Aorta (tissue), 5 donors: ENCODE measurements around the gene RUNX3. TPM values are rescaled to one million over a fixed set of nuclear protein-coding genes. Genes with fewer than 3 reads are reported as not detected.
A peak's percentile ranks its signal among the peaks of the same experiment; 100 is the strongest.

Source experiments
- ATAC-seq: fragments of 200-7000 bp; cut with Tn5 transposase; one replicate; pipeline ENCODE4 v1.9.1; 2022; ENCODE audit warnings: moderate library complexity; ENCODE audit not compliant: low FRiP score
- DNase-seq, 2 donors: peaks; one replicate each; pipeline ENCODE4 v3.0.0-alpha.2; 2020
- H3K27ac ChIP-seq, 2 donors: one replicate each; pipeline ENCODE4 v1.5.1; 2013; ENCODE audit warnings: low read length in 2 of 2, mild to moderate bottlenecking in 2 of 2, moderate library complexity in 2 of 2, control low read depth in 1 of 2, inconsistent platforms in 1 of 2, low read depth in 1 of 2
- H3K27me3 ChIP-seq, 2 donors: one replicate each; pipeline ENCODE4 v1.6.1; 2013; ENCODE audit warnings: control low read depth in 1 of 2, low read length in 1 of 2, mild to moderate bottlenecking in 1 of 2, moderate library complexity in 1 of 2; ENCODE audit not compliant: insufficient read depth in 2 of 2, control insufficient read depth in 1 of 2
- H3K36me3 ChIP-seq, 2 donors: one replicate each; pipeline ENCODE4 v1.6.1; 2013; ENCODE audit warnings: control low read depth in 1 of 2, low read length in 1 of 2, mild to moderate bottlenecking in 1 of 2; ENCODE audit not compliant: insufficient read depth in 2 of 2, control insufficient read depth in 1 of 2
- H3K4me1 ChIP-seq, 2 donors: one replicate each; pipeline ENCODE4 v1.6.1; 2013; ENCODE audit warnings: low read length in 2 of 2, control low read depth in 1 of 2, mild to moderate bottlenecking in 1 of 2, moderate library complexity in 1 of 2; ENCODE audit not compliant: insufficient read depth in 2 of 2, control insufficient read depth in 1 of 2
- H3K4me3 ChIP-seq, 2 donors: one replicate each; pipeline ENCODE4 v1.5.1; 2013; ENCODE audit warnings: low read length in 2 of 2, control low read depth in 1 of 2, mild to moderate bottlenecking in 1 of 2
- H3K9me3 ChIP-seq: one replicate; pipeline ENCODE4 v1.6.1; 2013; ENCODE audit warnings: mild to moderate bottlenecking, low read length; ENCODE audit not compliant: control insufficient read depth
- WGBS, 2 donors: extraction: QIAGEN DNeasy Blood & Tissue Kit; methylation state at CpG; one replicate each; pipeline ENCODE4 v1.1.7; 2013; 5-methylcytosine and 5-hydroxymethylcytosine counted together
- intact Hi-C, 2 donors: fragments of 100-400 bp; cut with DNase I; formaldehyde crosslinking; loops; one replicate each; pipeline versions ENCODE4 v1.14.2 to v1.15.0; 2022
- polyA plus RNA-seq, 2 donors: library from polyadenylated mRNA; stranded (reverse); fragments of 200-250 nt; gene quantifications; one replicate each; pipeline ENCODE4 v1.2.3, GENCODE V29; 2013
- total RNA-seq, 2 donors: library from RNA; stranded (reverse); fragmentation: NEBNext Ultra II Directional; extraction: Animal tissue kit (Norgen Biotek cat#: 25700); gene quantifications; one replicate each; pipeline ENCODE4 v1.2.1, GENCODE V29; 2021
- donor health status: healthy with polysubstance abuse.
- donor health status: Bipolar disorder and iron deficiency.
- donor health status: DM: no; HTN: no; CAD: no.
- donor health status: DM: no; HTN: no; CAD: no.
- donor health status: DM: yes; HTN: yes; CAD: no.

Gene RUNX3
- total and polyA plus RNA-seq, 4 donors: 1.1 to 4.4 (median 2.1) TPM

DNA sequence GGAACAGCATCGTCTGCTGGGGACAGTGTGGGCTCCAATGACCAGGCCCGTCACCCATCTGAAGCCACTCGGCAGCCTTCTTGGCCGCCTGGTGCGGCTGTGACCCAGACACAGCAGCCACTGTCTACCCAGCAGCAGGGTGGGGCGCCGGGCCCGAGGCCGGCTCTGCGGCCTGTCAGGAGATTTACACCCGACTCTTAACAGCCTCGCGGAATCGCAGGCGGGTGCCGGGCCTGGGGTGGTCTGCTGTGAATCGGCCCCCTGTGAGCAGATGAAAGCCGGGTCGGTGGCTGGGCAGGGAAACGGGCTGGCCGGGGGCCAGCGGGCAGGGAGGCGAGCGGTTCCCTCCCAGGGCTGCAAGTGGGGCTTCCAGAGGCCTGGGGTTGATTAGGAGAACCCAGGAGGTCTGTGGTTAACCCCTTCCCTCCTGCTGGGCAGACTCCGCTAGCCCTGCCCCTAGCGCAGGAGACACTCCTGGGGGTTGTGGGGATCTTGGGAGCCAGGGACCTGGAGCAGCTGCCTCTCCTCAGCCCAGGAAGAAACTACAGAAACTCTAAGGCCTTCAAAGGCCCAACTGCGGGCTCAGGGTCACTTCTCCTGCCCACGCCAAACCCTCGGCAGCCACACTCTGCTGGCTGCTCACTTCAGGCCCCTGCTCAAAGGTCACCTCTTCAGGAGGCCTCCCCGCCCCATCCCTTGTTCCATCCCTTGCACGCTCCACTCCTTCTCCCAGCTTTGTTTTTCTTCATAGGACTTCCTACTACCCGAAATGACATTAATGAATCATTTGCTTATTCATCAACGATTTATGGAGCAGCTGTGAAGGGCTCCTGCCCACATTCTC lies 15.6 kb downstream of the RUNX3 start:
- no peak overlapping the region for H3K4me3 ChIP-seq
- H3K9me3 ChIP-seq: no peaks in the 10 kb centered on the region
- ATAC-seq (peak; percentile 8), DNase-seq (peak in 1 of 2 donors; percentile 76)
- no peaks in the 10 kb centered on the region for H3K27me3 ChIP-seq
- no peaks in the 10 kb centered on the region for H3K4me1 ChIP-seq
- no peak overlapping the region for H3K27ac ChIP-seq
- WGBS, 2 donors: 45 to 62% methylated on average over 30 to 33 of the region's 33 CpGs
- H3K36me3 ChIP-seq: no peaks in the 10 kb centered on the region
- intact Hi-C loops: no loop called here

DNA sequence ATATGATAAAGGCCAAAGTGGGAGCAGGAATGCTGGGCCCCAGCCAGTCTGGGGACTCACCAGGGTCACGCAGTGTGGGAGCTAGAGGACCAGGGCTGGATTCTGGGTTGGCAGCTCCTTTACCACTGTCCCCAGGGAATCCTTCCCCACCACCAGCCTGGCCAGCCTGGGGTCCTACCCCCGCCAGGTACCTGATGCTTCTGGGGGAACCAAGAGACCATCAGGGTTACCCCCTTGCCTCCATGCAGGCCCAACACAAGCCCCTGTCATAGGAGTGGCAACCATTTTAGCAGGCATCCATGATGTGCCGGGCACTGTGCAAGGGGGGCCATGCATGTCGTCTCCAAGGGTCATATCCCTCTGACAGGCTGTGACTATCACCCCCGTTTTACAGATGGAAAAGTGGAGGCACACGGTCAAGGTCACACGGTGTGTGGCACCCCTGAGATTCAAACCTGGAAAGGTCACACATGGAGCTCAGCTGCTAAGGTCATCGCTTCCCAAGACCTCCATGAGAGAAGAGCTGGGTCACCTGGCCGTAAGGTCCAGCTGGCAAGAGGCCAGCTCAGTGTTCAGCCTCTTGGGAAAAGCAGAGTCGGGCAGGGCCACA lies 16.4 kb downstream of the RUNX3 start:
- H3K27me3 ChIP-seq: no peaks in the 10 kb centered on the region
- intact Hi-C loops: no loop called here
- H3K36me3 ChIP-seq: no peaks in the 10 kb centered on the region
- DNase-seq: peak in 1 of 2 donors; percentile 65
- H3K4me1 ChIP-seq: no peaks in the 10 kb centered on the region
- no peak for ATAC-seq
- no peak overlapping the region for H3K27ac ChIP-seq
- WGBS, 2 donors: 84 to 89% methylated on average over 10 of the region's 10 CpGs
- H3K9me3 ChIP-seq: no peaks in the 10 kb centered on the region
- H3K4me3 ChIP-seq: no peak overlapping the region

DNA sequence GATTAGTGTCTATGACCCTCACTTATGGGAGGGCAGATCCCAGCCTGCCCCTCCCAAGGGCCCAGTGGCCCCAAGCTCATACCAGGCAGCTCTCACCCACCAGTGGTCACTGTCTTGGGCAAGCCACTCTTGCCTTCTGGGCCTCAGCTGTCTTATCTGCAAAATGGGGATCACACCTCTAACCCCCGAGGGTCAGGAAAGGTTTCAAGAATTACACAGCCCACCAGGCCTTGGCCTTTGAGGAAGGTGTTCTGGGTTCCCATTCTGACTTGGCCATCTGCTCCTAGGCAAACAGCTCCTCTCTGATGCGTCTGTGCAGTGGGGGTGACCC lies 16.8 kb downstream of the RUNX3 start:
- H3K4me3 ChIP-seq: no peak overlapping the region
- intact Hi-C loops: no loop called here
- WGBS, 2 donors: 87 to 93% methylated on average over 2 of the region's 2 CpGs
- DNase-seq: no peak
- no peak for ATAC-seq
- H3K27ac ChIP-seq: no peak overlapping the region
- no peaks in the 10 kb centered on the region for H3K36me3 ChIP-seq
- H3K4me1 ChIP-seq: no peaks in the 10 kb centered on the region
- H3K9me3 ChIP-seq: no peaks in the 10 kb centered on the region
- H3K27me3 ChIP-seq: no peaks in the 10 kb centered on the region

DNA sequence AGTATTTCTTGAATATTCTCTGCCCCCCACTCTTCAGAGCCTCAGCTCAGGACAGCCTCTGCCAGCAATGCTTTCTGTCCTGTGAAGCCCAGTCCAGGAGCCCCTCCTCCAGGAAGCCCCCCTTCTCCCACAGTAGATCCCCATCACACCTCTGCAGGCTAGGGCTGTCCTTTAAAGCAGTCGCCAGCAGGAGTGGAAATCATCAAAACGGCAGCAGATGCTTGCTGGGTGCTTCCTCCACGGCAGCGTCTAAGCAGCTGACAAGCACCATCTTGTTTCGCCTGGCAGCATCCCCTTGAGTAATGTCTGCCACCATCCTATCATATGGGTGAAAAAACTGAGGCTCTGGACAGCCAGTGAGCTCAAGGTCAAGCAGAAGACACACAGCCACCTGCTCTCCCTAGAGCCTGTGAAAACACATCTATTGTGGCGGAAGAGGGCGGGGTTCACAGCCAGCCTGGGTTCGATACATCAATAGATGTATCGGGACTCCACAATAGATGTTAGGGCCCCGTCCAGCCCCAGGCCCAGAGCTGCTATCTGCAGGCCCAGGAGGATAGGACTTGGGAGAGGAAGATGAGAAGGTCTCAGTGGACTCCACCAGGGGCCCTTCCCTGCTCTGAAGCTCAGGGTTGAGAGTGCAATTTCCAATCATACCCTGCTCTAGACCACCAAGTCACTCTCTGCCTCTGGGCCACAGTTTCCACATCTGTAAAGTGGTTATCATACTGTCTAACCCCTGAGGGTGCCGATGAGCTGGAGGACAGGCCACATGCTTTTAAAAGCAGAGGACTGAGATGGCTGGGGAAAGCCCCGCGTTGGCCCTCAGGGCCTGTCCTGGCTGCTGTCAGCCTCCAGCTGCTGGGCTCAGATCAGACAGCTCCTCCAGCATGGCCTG lies 17.5 kb downstream of the RUNX3 start:
- intact Hi-C loops: no loop called here
- WGBS, 2 donors: 91 to 93% methylated on average over 13 of the region's 13 CpGs
- no peak for ATAC-seq

DNA sequence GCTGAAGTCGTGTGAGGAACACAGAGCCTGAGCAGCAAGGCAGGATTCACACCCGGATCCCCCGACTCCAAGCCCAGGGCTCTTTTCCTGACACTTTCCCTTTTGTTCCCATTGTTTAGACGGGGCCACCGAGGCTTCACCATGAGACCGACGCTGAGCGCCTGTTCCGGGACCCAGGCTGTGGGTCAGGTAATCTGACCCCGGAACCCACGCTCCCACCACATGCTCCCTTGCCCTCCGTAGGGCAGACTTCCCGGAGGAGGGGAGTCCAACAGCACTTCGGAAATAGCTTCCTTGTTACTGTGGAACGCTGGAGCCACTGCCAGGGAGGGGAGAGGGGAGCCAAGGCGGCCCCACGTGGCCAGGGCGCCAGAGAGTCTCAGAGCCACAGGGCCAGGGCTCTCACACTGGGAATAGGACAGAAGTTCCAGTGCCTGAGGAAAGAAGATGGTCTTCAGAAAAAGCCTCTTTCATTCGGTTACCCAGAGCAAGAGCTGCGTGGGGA lies 18.4 kb downstream of the RUNX3 start:
- DNase-seq (no peak), ATAC-seq (peak; percentile 25)
- H3K9me3 ChIP-seq: no peaks in the 10 kb centered on the region
- H3K4me1 ChIP-seq: no peaks in the 10 kb centered on the region
- H3K36me3 ChIP-seq: no peaks in the 10 kb centered on the region
- intact Hi-C loops: no loop called here
- no peak overlapping the region for H3K27ac ChIP-seq
- WGBS, 2 donors: 62 to 63% methylated on average over 20 of the region's 20 CpGs
- H3K27me3 ChIP-seq: no peaks in the 10 kb centered on the region
- no peak overlapping the region for H3K4me3 ChIP-seq

More for the DNA sequence above, 17.5 kb downstream of the RUNX3 start:
- no peak for DNase-seq
- Histone ChIP-seq H3K9me3 (no peaks in the 10 kb centered on the region), H3K27me3 (no peaks in the 10 kb centered on the region), H3K4me1 (no peaks in the 10 kb centered on the region), H3K36me3 (no peaks in the 10 kb centered on the region), H3K27ac (no peak overlapping the region), H3K4me3 (no peak overlapping the region)

DNA sequence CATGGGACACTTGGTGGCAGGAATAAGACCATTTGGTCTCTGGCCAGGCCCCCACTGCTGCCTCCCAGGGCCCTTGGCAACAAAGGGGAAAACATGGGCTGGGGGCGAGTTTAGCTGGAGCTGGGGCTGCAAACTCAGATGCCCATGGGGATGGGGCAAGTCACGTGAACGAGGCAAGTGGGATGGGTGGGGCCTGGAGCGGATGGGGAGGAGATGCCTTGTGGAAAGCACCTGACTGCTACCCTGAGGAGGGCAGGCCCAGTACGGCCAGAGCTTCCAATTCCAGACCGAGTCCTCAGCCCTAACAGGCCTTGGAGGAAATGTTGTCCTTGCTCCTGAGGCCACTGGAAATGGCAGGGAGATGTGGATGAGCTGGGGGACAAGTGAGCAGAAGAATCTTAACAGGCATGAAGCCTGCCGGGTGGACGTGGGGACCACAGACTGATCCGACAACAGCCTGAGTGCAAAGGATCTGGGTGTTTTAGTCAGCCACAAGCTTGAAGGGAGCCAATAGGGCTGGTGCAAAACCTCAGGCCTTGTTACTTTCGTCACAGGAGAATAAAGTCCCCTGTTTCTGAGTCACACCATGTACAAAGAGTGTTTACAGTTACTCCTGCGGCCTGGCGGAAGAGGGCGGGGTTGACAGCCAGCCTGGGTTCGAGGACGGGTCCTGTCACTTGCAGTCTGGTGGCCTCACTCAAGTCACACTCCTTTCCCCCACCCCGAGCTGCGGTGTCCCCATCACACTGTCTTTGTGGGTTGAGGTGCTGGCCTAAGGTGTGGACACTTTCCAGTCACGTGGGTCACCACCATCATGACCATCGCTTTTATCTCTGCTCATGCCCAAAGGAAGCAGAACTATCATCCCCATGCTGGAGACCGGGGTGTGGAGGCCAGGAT lies 19.1 kb downstream of the RUNX3 start:
- intact Hi-C loops: no loop called here
- DNase-seq (peak in 1 of 2 donors; percentile 68), ATAC-seq (no peak)

DNA sequence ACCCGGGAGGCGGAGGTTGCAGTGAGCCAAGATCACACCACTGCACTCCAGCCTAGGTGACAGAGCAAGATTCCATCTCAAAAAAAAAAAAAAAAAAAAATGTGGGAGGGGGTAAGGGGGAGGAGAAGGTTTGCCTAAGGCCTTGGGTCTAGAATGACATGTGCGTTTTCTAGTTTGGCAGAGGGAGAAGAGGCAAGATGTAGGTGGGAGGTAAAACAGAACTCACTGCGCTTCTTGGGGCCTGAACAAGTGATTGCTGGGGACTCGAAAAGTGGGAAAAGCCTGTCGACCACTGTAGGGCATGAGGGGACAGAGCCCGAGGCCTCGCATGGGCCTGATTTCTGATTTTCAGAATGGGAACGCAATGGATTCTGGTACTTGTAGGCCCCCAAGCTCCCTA lies 19.9 kb downstream of the RUNX3 start:
- no peaks in the 10 kb centered on the region for H3K9me3 ChIP-seq
- ATAC-seq: no peak
- no peaks in the 10 kb centered on the region for H3K4me1 ChIP-seq
- WGBS, 2 donors: 97 to 98% methylated on average over 9 of the region's 9 CpGs
- H3K27me3 ChIP-seq: no peaks in the 10 kb centered on the region
- intact Hi-C loops: no loop called here
- no peaks in the 10 kb centered on the region for H3K36me3 ChIP-seq
- no peak for DNase-seq
- no peak overlapping the region for H3K4me3 ChIP-seq
- H3K27ac ChIP-seq: no peak overlapping the region

More for the DNA sequence above, 19.1 kb downstream of the RUNX3 start:
- Histone ChIP-seq H3K4me1 (no peaks in the 10 kb centered on the region), H3K27ac (no peak overlapping the region), H3K27me3 (no peaks in the 10 kb centered on the region), H3K36me3 (no peaks in the 10 kb centered on the region), H3K9me3 (no peaks in the 10 kb centered on the region), H3K4me3 (no peak overlapping the region)
- 87 to 89% methylated on average over 20 of the region's 20 CpGs for WGBS, 2 donors
